WI38 (cell line): ENCODE results near the gene SLC25A30.
"Not testable (repeated sequence)": the region's sequence is repeated elsewhere in the genome, so short reads cannot be mapped to it uniquely, and the experiment has no call there.

ENCODE experiments used
- H3K4me3 ChIP-seq: 2 replicates; pipeline ENCODE4 v1.5.1; 2011; ENCODE audit warnings: low read depth, mild to moderate bottlenecking, control low read depth, low read length
- CTCF ChIP-seq: IDR thresholded peaks from 2 replicates; pipeline ENCODE4 v1.5.1; 2012; ENCODE audit warnings: low read depth, mild to moderate bottlenecking, control low read depth, low read length

Gene SLC25A30

GRCh38 chr13:45402641-45403040 lies 15.5 kb downstream of the SLC25A30 start:
- no peak for TF ChIP-seq CTCF
- H3K4me3 ChIP-seq = no peak overlapping the region

GRCh38 chr13:45401314-45401713 lies 16.9 kb downstream of the SLC25A30 start:
- TF ChIP-seq CTCF = no peak

GRCh38 chr13:45398877-45399276 lies 19.3 kb downstream of the SLC25A30 start:
- H3K4me3 ChIP-seq = no peak overlapping the region
- no peak for TF ChIP-seq CTCF

More at GRCh38 chr13:45401314-45401713, 16.9 kb downstream of the SLC25A30 start:
- H3K4me3 ChIP-seq = no peak overlapping the region

- no peak overlapping the region for H3K4me3 ChIP-seq
- no peak for TF ChIP-seq CTCF
Measured at GRCh38 chr13:45396533-45397095, 21.6 kb downstream of the SLC25A30 start.

- peak; percentile 68 for TF ChIP-seq CTCF
- H3K4me3 ChIP-seq = no peak overlapping the region
Measured at GRCh38 chr13:45393941-45394570, 24.1 kb downstream of the SLC25A30 start.

- H3K4me3 ChIP-seq = no peak overlapping the region
- TF ChIP-seq CTCF = no peak
Measured at GRCh38 chr13:45392811-45393210, 25.4 kb downstream of the SLC25A30 start.

GRCh38 chr13:45391926-45392325 lies 26.2 kb downstream of the SLC25A30 start:
- TF ChIP-seq CTCF = no peak
- H3K4me3 ChIP-seq = no peak overlapping the region

GRCh38 chr13:45391128-45391527 lies 27.0 kb downstream of the SLC25A30 start:
- H3K4me3 ChIP-seq = not testable (repeated sequence)

GRCh38 chr13:45390348-45390747 lies 27.8 kb downstream of the SLC25A30 start:
- H3K4me3 ChIP-seq = not testable (repeated sequence)
